Esophagus muscularis mucosa (tissue), 4 donors: ENCODE results near the gene C1orf174. TPM values are rescaled to one million over a fixed set of nuclear protein-coding genes. Genes with fewer than 3 reads are reported as not detected.

Experiments
- DNase-seq: peaks from one replicate; pipeline ENCODE4 v3.0.0-alpha.2; 2017; ENCODE audit errors: extremely low spot score
- H3K27ac ChIP-seq, 4 donors: fragments of 200-600 bp; sonication (generic); replicated peaks in 1 of 4; 1 replicate in 3 of 4; 2 replicates in 1 of 4; pipeline ENCODE4 v1.5.1; 2016 to 2019; ENCODE audit warnings: mild to moderate bottlenecking in 1 of 4
- H3K27me3 ChIP-seq, 4 donors: fragments of 200-600 bp; sonication (generic); one replicate each; pipeline versions ENCODE4 v1.5.1 to v1.6.0; 2016 to 2019
- H3K36me3 ChIP-seq, 4 donors: fragments of 200-600 bp; sonication (generic); one replicate each; pipeline ENCODE4 v1.5.1; 2016 to 2019
- H3K4me1 ChIP-seq, 4 donors: fragments of 200-600 bp; sonication (generic); one replicate each; pipeline ENCODE4 v1.5.1; 2016 to 2019
- H3K4me3 ChIP-seq, 4 donors: fragments of 200-600 bp; sonication (generic); 1 replicate in 2 of 4; 2 replicates in 2 of 4; pipeline ENCODE4 v1.5.1; 2016 to 2019; ENCODE audit warnings: mild to moderate bottlenecking in 4 of 4, moderate library complexity in 1 of 4
- H3K9me3 ChIP-seq, 4 donors: fragments of 200-600 bp; sonication (generic); 1 replicate in 3 of 4; 2 replicates in 1 of 4; pipeline ENCODE4 v1.5.1; 2016 to 2019
- EP300 ChIP-seq: sonication (generic); formaldehyde crosslinking; IDR thresholded peaks from one replicate; pipeline ENCODE4 v1.6.1; 2017; ENCODE audit warnings: antibody characterized with exemption
- POLR2A ChIP-seq: fragments of 450-650 bp; IDR thresholded peaks from one replicate; pipeline ENCODE4 v1.6.1; 2017; ENCODE audit warnings: antibody characterized with exemption, moderate library complexity, mild to moderate bottlenecking, low read depth
- POLR2AphosphoS5 ChIP-seq, 2 donors: sonication (generic); formaldehyde crosslinking; IDR thresholded peaks; one replicate each; pipeline ENCODE4 v1.6.1; 2017; ENCODE audit warnings: antibody characterized with exemption in 2 of 2
- WGBS: methylation state at CpG from one replicate; pipeline ENCODE4 v1.1.5; 2018; 5-methylcytosine and 5-hydroxymethylcytosine counted together
- intact Hi-C: fragments of 100-400 bp; cut with DNase I; formaldehyde crosslinking; loops from one replicate; pipeline ENCODE4 v1.15.1; 2023
- total RNA-seq, 4 donors: library from RNA; depleted of rRNA; stranded (reverse); fragments of >200 nt; gene quantifications; one replicate each; pipeline versions ENCODE4 v1.1.0 to v1.2.1, GENCODE V29; 2016
- TF ChIP-seq, protein P1 (sequence below), 3 experiments: fragments of 200-600 bp in 2 of 3; fragments of 450-650 bp in 1 of 3; sonication (generic) in 2 of 3; IDR thresholded peaks; one replicate each; pipeline ENCODE4 v1.5.1; 2017 to 2019; ENCODE audit warnings: antibody characterized with exemption in 3 of 3, mild to moderate bottlenecking in 2 of 3, moderate library complexity in 1 of 3

Gene C1orf174
- total RNA-seq, 4 donors from 2014 or later, result 25.0 to 35.1 (median 27.6) TPM

DNA sequence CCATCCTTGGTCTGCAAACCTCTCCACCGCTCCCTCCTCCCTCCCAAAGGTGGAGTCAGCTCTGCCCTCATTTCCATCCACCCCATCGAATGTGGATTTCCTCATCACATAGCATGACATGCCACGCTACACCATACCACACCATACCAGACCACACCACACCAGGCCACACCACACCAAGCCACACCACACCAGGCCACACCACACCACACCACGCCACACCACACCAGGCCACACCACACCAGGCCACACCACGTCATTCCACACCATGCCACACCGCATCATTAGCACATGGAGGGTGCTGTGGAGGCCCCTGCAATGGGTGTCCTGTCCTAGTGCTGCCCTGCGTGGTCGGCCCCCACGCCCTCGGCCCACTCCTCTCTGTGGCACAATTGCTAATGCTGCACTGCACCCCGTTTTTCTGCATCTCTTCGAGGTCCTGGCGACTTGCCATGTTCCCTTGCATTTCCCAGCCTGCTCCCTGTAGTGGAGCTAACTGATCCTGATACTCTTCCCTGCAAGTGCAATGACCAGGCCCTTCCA, 31.5 kb downstream of the C1orf174 start:
- no peak for DNase-seq
- Histone ChIP-seq H3K27me3 (no peaks in the 10 kb centered on the region), H3K4me1 (no peaks in the 10 kb centered on the region), H3K27ac (no peak overlapping the region), H3K4me3 (no peak overlapping the region), H3K9me3 (no peaks in the 10 kb centered on the region), H3K36me3 (peaks cover 26 to 82% (median 74%) of the 10 kb centered on the region in 4 donors)
- intact Hi-C loops, result no loop called here
- 83% methylated on average over 12 of the region's 13 CpGs for WGBS
- TF ChIP-seq, protein P1, sequence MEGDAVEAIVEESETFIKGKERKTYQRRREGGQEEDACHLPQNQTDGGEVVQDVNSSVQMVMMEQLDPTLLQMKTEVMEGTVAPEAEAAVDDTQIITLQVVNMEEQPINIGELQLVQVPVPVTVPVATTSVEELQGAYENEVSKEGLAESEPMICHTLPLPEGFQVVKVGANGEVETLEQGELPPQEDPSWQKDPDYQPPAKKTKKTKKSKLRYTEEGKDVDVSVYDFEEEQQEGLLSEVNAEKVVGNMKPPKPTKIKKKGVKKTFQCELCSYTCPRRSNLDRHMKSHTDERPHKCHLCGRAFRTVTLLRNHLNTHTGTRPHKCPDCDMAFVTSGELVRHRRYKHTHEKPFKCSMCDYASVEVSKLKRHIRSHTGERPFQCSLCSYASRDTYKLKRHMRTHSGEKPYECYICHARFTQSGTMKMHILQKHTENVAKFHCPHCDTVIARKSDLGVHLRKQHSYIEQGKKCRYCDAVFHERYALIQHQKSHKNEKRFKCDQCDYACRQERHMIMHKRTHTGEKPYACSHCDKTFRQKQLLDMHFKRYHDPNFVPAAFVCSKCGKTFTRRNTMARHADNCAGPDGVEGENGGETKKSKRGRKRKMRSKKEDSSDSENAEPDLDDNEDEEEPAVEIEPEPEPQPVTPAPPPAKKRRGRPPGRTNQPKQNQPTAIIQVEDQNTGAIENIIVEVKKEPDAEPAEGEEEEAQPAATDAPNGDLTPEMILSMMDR (IDR thresholded peaks at IDR 0.05), result no peak
- TF ChIP-seq POLR2AphosphoS5 (IDR thresholded peaks at IDR 0.05) (no peak), EP300 (no peak), POLR2A (no peak)

DNA sequence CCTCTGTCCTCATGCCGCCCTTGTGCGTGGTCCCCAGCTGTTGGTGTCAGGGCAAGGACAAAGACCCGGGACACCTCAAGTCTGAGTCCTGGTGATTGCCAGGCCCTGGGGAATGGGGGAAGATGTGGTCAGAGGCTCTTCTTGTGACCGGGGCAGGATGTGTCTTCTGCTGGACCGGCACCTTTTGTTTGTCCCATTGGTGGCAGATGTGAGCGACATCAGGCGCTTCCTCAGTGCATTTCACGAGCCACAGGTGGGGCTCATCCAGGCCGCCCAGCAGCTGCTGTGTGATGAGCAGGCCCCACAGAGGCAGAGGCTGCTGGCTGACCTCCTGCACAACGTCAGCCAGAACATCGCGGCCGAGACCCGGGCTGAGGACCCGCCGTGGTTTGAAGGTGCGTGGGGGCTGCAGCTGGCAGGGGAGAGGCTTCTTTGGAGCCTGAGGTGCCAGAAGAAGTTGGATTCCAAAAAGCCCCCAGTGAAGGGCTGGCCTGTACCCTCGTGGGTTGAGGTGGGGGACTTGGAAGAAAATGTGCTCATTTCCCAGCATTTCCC, 34.4 kb downstream of the C1orf174 start:
- WGBS, result 81% methylated on average over 10 of the region's 18 CpGs
- TF ChIP-seq POLR2A (no peak), POLR2AphosphoS5 (IDR thresholded peaks at IDR 0.05) (no peak), EP300 (no peak)
- H3K27ac ChIP-seq, result no peak overlapping the region
- no peak overlapping the region for H3K4me3 ChIP-seq
- no peak for DNase-seq
- H3K9me3 ChIP-seq, result no peaks in the 10 kb centered on the region
- H3K27me3 ChIP-seq, result no peaks in the 10 kb centered on the region
- peaks cover 19 to 55% (median 51%) of the 10 kb centered on the region in 4 donors for H3K36me3 ChIP-seq
- intact Hi-C loops, result no loop called here
- H3K4me1 ChIP-seq, result no peaks in the 10 kb centered on the region

DNA sequence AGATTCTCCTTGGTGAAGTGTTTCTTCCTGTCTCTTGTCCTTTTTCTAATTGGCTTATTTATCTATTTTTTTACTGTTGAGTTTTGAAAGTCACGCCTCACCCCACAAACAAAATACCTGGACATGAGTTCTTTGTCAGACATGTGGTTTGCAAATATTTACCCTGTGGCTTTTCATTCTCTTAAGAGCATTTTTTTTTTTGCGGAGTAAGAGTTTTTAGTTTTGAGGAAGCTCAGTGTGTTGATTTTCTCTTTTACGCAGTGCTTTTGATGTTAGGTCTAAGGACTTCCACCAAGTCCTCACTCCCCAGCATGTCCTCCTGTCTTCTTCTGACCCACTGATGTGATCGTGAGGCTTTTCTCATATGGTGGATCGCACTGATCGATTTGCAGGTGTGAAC, 35.2 kb downstream of the C1orf174 start:
- Histone ChIP-seq H3K27ac (no peak overlapping the region), H3K4me1 (no peaks in the 10 kb centered on the region), H3K36me3 (peaks cover 11 to 53% (median 43%) of the 10 kb centered on the region in 4 donors), H3K4me3 (no peak overlapping the region), H3K9me3 (no peaks in the 10 kb centered on the region), H3K27me3 (no peaks in the 10 kb centered on the region)
- no peak for TF ChIP-seq POLR2AphosphoS5 (IDR thresholded peaks at IDR 0.05)
- no peak for TF ChIP-seq EP300
- 94% methylated on average over 6 of the region's 6 CpGs for WGBS
- intact Hi-C loops, result no loop called here
- no peak for DNase-seq

DNA sequence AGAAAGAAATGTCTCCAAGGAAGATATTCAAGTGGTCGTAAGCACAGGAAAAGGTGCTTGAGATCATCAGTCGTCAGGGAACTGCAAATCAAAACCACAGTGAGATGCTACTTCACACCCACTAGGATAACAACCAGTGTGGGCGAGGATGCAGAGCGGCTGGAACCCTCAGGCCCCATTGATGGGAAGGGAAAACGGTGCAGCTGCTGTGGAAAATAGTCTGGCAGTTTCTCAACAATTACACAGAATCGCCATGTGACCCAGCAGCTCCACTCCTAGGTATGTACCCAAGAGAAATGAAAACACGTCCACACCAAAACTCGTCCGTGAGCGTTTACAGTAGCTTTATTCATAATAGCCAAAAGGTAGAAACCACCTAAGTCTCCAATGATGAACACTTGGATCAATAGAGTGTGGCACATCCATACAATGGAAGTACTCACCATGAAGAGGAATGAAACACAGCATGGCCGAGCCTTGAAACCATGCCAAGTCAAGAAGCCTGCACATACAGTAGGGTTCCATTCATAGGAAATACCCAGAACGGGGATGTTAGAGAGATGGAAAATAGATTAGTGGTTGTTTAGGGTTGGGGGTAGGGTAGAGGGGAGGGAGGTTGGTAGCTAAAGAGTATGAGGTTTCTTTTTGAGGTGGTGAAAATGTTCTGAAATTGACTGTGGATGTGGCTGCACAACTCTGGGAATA, 36.7 kb downstream of the C1orf174 start:
- TF ChIP-seq POLR2AphosphoS5 (IDR thresholded peaks at IDR 0.05) (no peak), EP300 (no peak), POLR2A (no peak)
- TF ChIP-seq, protein P1 (IDR thresholded peaks at IDR 0.05), result no peak
- H3K27ac ChIP-seq, result no peak overlapping the region
- H3K4me1 ChIP-seq, result peaks cover under 1 to 4% (median 4%) of the 10 kb centered on the region in 4 donors
- H3K36me3 ChIP-seq, result peaks cover 4 to 38% (median 28%) of the 10 kb centered on the region in 4 donors
- DNase-seq, result no peak
- WGBS, result 81% methylated on average over 12 of the region's 12 CpGs
- intact Hi-C loops, result no loop called here
- H3K9me3 ChIP-seq, result no peaks in the 10 kb centered on the region
- H3K4me3 ChIP-seq, result no peak overlapping the region
- H3K27me3 ChIP-seq, result no peaks in the 10 kb centered on the region

DNA sequence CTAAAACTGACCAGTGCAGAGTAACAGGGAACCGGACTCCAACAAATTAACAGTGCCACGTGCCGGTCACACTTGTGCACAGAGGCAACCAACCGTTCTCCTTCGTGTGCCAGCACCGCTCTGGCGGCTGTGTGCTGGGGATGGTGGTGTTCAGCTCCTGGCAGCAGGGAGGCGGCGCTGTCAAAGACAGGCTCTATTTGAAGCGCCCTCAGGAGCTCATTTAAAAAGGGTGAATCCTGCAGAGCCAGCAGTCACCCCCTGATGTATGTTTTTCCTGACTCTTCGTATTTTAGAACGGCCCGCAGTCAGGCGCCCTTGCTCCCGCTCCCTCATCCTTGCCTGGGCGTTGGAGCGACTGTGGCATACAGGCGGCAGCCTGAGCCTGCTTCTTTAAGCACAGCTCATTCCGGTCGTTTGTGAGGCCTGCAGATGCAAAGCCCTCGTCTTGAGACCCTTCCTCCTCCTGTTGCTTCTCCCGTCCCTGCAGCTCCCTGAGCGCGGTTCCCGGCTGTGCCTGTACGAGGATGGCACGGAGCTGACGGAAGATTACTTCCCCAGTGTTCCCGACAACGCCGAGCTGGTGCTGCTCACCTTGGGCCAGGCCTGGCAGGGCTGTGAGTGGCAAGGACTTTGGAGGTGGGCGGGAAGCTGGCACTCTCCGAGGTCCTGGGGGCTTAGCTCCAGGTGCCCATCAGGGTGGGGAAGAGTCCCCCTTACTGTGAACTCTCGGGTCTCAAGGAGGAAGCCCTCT, 41.7 kb downstream of the C1orf174 start:
- no peak for DNase-seq
- intact Hi-C loops, result no loop called here
- Histone ChIP-seq H3K27ac (peak overlapping the region in 1 of 4 donors; percentile 84), H3K4me1 (peaks cover 14 to 34% (median 27%) of the 10 kb centered on the region in 4 donors), H3K36me3 (peaks cover 0 to 7% (median 4%) of the 10 kb centered on the region in 4 donors), H3K4me3 (peak overlapping the region; percentile 81 to 97 (median 89)), H3K27me3 (no peaks in the 10 kb centered on the region), H3K9me3 (no peaks in the 10 kb centered on the region)
- WGBS, result 83% methylated on average over 32 of the region's 34 CpGs
- TF ChIP-seq POLR2A (no peak), EP300 (no peak), POLR2AphosphoS5 (IDR thresholded peaks at IDR 0.05) (no peak)
- TF ChIP-seq, protein P1 (IDR thresholded peaks at IDR 0.05), result no peak
